CD4-positive, alpha-beta T cell treated with Interleukin-12 subunit alpha and Interleukin-12 subunit beta, for 1 hour (primary cell): ENCODE measurements around the gene SP2.
"Not testable (repeated sequence)": the region's sequence is repeated elsewhere in the genome, so short reads cannot be mapped to it uniquely, and the experiment has no call there.

Experiments
- DNase-seq: peaks from one replicate; pipeline ENCODE4 v3.0.0-alpha.2; 2020

Gene SP2

DNA sequence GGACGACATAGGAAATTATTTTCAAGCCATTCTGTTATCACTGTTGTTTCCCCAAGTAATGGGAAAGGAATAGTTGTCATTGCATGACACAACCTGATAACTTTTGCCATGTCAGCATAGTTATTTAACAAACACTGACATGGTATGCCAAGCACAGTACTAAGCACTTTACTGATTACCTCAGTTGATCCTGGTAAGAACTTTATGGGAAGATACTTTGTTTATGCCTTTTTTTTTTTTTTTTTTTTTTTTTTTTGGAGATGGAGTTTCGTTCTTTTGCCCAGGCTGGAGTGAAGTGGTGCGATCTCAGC is 29.6 kb downstream of the SP2 start:
- DNase-seq = no peak

DNA sequence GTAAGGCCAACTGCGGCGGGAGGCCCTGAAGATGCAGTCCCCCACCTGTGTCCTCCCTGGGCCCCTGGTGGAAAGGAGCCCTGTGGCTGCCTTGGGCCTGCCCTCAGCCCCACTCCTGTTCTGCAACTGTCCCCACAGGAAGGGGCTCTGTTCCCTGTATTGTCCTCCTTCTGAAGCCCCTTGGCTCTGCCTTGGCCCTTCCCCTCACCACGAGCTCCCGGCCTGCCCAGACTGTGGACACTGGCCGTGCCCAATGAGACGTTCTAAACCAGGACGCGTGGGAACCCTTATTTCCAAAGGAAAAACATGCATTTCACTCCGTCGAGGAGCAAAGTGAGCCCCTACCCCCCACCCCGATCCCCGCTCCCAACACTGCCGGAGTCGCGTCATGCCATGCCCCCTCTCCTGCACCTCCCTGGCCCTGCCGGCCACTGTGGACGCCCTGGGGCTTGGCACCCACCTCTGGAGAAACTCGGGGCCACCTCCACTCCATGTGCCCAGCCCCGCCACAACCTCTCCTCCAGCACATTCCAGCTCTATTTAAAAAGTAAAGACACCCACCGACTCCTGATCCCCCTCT is 31.9 kb downstream of the SP2 start:
- no peak for DNase-seq

DNA sequence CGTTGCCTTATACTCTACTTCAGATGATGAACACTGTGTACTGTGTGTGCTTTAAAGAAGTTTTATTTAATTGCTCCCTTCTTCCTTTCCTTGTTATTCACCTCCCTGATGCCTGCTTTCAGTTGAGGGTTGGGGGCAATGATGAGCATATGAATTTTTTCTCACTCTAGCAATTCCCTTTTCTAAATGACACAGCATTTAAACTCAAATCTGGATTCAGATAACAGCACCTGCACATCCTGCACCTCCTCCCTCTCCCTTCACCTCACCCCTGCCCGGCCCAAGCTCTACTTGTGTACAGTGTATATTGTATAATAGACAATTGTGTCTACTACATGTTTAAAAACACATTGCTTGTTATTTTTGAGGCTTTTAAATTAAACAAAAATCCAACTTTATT is 32.4 kb downstream of the SP2 start:
- no peak for DNase-seq

DNA sequence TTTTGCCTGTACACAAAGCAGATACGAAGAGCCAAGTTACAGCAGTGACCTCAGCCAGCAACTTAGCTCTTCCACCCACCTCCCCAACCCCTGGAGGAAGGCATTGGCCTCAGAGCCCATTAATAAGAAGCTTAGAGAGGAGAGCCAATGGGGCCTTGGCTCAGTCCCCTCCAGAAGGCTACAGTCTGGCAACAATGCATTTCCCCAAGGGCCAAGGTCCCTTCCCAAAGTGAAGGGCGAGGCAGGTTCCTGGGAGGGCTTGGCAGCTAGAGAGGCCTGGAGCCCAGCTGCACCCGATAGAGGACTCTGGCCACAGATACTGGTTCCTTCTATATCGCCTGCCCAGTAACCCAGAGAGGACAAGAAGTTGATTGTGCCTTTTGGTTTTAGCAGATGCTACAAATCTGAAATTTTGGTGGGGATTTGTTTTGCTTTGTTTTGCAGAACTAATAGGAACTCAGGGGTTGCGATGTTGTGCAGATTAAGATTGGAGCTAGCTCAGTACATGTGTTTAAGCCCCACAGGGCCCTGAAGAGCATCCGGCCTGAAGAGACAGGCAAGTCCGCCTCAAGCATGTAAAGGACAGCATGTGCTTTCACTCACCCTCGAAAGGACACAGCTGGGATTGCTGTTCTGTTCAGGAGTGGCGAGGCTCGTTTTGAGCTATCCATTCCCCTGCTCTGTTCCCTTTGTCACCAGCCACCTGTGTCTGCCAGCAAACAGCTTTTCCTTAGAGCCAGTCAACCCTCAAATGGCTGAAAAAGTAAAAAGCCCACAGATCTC is 33.4 kb downstream of the SP2 start:
- DNase-seq = no peak

DNA sequence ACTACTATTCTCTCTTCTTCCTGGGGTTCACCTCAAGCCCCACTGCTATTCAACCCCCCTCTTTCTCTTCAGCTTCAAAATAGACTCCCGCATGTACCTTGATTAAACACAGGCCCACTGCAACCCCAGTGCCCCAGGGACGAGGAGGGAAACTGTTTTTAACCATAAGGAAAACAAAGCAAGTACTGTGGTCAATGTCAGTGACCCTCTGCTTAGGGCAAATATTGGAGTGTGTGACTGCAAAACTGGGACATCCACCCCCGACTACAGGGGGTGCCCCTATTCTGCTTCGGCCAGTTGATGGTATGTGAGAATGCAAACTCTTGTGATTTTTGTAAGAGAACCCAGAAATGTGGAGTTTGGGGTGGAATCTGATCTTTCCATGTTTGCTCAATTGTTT is 35.8 kb downstream of the SP2 start:
- DNase-seq = no peak

DNA sequence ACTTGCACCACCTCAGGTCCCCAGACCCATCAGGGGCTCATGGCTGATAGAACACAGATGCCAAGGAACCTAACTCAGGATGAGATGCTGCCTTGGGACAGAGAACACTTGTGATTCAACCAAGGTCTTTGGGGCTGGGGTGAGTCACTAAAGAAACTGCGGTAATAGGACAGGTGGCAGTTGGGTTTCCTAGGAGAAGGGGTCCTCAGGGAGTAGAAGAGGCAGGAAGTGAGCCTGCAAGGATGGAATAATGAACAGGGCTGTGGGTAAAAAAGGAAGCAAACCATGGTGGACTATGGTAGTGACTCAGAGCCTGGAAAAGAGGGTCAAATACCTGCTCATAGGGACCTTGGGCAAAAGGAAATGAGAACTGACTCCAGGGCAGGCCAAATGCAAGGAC is 38.8 kb downstream of the SP2 start:
- DNase-seq = no peak

DNA sequence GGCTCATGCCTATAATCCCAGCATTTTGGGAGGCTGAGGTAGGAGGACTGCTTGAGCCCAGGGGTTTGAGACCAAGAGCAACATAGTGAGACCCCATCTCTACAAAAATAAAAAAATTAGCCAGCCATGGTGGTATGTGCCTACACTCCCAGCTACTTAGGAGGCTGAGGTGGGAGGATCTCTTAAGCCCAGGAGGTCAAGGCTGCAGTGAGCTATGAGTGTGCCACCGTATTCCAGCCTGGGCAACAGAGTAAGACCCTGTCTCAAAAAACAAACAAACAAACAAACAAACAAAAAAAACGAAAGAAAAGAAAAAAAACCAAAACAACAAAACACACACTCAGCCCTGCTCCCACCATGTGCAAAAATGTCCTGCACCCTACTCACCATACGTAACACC is 39.4 kb downstream of the SP2 start:
- not testable (repeated sequence) for DNase-seq

DNA sequence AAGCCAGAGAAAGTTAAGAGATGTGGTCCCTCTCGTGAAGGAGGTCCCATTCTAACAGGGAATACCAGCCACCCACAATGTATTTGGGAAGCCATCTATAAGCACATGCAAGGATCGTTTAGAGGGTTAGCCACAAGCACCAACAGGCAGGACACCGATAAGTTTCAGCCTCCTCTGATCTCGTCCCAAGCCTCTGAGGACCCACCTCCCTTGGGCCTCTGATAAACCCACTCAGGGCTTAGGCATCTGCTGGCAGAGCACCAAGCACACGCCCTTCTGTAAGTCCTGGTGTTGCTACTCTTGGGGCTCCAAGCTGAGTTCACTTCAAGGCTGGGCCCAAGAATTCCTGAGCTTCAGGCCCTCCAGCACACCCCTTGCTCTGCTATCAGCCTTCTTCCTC is 39.9 kb downstream of the SP2 start:
- no peak for DNase-seq

DNA sequence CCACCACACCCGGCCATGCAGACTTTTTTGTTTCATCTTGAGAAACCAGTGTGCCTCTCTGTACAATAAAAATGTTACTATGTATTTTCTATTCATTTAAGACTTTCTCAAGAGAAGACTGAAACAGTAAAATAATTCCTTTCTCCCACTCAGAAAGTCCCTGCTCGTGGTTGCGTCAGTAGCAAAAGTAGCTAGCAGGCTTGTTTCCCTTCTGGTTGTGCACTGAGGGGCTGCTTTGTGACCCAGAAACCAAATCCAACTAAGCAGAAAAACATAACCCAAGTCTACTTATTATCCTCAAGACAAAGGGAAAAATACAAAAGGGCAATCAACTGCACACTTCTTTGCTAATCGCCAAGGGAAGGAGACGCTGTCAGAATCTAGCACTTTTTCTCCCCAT is 41.9 kb downstream of the SP2 start:
- no peak for DNase-seq

DNA sequence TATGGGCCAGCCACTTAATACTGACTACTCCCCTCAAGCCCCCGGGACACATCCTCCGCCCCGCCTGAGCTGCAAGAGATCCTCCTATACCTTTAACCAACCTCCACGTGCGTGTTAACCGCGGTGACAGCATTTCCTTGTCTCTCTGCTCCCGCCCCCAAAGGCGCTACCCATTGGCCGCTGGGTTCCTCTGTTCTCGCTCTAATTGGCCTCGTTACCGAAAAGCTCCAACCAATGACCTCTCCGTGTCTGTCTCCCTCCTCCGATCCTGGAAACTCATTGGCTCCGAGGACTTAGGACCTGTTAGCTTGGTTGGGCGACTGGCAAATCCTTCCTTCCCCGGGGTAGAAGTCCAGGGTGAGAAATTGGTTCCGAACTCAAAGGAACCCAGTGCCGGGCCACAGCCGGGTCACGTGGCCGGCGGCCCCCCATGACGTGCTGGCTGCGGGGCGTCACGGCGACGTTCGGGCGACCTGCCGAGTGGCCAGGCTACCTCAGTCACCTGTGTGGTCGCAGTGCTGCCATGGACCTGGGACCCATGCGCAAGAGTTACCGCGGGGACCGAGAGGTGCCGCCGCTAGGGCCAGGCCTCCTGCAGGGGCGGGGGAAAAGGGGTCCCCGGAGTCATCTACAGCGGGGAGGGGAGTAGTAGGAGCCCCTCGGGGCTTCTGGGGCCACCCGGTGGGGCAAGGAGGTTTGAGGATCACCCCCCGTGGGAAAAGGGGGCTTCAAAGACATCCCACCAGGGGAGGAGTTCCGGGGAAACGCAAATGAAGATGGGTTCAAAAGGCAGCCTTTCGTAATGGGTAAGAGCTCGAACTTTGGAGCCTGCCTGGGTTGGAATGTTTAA is 45.4 kb downstream of the SP2 start, which contains the start of gene PNPO:
Gene PNPO, plus strand, starts transcription at position 326 of the 850 bp plus-strand sequence. Its CDS starts 105 bp downstream, at position 431.
- peak; percentile 96 for DNase-seq

DNA sequence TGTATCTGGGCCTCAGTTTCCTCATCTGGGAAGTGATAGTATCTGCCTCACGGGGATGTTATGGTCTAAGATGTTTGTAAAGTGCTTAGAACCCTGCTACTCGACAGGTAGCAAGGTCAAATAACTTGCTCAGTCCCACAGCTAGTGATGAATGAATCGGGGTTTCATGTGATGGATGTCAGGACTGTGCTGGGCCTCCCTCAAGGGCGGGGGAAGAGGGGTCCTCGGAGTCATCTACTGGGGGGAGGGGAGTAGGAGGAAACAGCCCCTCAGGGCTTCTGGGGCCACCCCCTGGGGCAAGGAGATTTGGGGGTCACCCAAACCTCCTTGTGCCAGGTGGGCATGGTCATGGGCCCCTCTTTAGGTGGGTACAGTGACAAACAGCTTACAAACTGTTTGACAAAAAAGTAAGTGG is 46.1 kb downstream of the SP2 start:
- no peak for DNase-seq

DNA sequence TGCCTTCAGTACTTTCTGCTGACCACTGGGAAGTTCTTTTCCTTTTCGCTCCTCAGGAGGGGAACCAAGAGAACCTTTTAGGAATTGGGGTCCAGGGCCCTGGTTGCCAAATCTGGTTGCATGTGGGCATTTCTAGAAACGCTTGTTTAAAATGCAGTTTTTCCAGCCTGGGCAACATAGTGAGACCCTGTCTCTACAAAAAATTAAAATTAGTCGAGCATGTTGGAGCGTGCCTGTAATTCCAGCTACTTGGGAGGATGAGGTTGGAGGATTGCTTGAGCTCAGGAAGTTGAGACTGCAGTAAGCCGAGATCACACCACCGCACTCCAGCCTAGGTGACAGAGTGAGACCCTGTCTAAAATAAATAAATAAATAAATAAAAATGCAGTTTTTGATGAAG is 46.5 kb downstream of the SP2 start:
- DNase-seq = no peak

DNA sequence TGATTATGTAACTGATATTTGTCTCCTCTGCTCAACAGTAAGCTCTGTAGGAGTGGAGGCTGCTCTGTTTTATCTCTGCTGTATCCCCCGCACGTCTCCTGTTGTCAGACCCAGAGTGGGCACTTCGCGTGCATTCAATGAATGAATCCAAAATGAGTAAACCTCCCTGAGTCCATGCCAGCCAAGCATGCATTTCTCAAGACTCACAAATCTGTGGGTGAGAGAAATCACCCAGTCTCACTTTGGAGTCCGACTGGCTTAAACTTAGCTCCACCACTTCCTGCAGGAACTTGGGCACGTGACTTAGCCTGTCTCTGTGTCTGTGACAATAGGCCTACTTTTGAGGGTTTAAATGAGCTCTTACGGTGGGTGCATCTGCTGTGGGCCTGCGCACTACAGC is 49.0 kb downstream of the SP2 start:
- DNase-seq = peak; percentile 25

DNA sequence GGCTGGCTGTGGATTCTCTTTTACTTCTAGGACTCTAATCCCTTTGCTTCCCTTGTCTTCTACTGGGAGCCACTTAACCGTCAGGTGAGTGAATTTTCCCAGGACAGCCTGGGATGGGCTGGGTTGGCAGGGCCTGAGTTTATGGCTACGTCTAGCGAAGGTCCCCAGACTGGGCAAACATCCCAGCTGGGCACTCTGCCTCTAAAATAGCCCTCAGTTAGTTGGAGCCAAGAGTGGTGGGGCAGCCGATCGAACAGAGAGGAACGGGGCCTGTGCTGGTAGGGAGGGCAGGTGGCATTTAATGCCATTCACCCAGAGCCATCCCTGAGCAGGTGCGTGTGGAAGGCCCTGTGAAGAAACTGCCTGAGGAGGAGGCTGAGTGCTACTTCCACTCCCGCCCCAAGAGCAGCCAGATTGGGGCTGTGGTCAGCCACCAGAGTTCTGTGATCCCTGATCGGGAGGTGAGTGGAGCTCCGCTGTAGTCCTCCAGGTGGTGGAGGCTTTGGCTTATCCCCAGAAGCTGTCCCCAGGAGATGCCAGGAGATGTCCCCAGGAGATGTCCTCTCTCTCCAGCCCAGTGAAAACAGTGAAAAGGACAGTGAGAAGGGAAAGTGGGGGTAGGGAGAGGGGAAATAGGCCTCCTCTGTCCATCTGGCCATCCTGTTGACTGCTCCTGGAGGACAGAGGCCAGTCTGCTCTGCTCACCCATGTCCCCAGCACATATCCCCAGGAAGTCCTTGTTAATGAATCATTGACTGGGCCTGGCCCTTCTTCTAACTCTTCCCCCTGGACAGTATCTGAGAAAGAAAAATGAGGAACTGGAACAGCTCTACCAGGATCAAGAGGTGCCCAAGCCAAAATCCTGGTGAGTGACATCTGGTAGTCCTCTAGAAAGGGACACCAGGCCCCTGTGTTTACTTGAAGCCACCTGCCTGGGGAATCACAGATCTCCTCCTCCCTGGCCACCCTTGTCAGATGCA is 49.8 kb downstream of the SP2 start:
- DNase-seq = no peak

DNA sequence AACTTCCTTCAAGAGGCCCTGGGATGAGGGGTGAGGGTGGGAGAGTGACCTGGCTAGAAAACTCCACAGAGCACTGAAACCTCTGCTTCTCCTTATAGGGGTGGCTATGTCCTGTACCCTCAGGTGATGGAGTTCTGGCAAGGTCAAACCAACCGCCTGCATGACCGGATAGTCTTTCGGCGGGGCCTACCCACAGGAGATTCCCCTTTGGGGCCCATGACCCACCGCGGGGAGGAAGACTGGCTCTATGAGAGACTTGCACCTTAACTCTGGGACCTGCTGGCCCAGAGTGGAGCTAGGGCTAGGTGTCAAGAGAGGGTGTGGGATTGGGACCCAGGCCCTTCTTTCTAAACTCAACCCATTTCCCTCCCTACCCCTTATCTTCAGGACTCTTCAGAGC is 50.5 kb downstream of the SP2 start:
- DNase-seq = no peak

DNA sequence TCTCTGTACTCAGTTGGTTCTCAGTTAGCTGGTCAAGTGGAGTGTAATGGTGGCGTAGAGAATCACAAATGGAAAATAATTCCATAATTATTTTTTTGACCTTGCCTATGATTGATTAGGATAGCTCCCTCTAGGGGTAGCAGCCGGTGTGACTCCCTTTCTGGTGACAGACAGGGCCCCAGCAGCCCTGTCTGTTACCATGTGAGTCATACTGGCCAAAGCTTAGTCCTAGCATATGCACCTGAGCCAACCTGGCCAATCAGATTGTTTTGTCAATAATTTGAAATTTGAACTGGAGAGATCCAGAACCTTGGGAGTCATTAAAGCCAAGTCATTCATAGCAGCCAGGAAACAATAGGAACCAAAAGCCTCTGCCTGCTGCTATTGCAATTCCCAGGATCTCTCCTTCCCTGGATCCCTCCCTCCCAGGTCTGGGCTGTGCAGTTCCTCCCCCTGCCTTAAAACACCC is 50.9 kb downstream of the SP2 start:
- DNase-seq = peak; percentile 78

DNA sequence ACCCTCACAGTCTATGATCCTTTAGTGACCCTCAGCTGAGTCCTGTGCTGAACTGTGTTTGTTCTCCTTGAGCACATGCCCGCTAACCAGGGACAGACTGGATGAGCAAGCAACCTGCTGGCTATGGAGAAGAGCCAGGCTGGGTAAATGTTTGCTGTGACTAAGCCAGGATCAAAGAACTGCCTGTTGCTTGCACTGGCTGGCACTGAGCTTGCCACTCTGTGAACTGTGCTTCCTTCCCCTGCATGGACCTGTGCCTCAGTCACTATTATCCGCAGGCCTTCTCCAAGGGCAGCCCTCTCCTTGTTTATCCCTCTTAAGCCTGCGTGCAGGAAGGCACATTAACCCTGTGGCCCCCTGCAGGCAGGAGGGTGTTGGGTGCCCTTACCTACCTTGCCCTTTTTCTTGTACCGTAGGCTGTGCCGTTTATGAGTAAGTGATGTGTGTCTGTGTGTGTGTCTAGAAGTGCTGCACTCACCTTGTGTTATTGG is 52.7 kb downstream of the SP2 start:
- DNase-seq = no peak

DNA sequence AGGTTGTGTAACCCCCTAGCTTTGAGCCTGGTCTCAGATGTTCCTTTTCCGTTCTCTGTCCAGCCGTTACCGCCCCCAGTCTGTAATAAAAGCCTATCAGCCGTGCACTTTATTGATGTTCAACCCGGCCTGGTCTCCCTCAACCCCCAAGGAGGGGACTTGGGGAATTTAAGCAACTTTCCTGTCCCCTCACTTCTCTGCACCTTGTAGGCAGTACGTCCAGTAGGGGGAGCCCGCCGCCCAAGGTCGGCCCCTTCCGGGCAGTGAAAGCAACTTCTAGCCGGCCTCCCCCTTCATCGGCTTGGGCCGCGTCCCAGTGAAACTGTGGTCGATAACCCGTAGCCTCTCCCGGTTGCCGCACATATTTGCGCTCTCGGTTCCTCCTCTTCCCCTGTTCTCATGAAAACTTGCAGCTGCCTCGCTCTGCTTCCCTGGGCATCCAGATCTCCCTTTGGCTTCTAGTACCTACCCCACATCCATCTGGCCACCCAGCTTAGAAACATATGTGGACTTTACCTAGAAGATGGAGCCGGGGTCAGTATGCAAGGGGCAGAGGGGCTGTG is 53.2 kb downstream of the SP2 start:
- DNase-seq = peak; percentile 81

DNA sequence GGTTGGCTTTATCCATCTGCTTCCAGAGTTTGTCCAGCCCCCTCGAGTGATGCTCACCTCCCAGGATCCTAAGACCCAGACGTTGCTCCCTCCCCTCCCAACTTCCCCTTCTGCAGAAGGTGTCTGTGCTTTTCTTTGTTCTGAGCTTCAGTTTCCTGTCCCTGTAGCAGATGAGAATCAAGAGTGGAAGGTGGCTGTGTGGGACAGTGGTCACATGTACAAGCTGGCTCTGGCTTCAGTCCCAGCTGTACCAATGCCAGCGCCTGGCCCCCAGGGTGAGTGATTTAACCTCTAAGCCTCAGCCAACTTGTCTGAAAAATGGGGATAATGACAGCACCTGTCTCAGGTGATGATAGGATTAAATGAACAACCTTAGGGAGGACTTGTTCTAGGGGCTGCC is 53.9 kb downstream of the SP2 start:
- no peak for DNase-seq

DNA sequence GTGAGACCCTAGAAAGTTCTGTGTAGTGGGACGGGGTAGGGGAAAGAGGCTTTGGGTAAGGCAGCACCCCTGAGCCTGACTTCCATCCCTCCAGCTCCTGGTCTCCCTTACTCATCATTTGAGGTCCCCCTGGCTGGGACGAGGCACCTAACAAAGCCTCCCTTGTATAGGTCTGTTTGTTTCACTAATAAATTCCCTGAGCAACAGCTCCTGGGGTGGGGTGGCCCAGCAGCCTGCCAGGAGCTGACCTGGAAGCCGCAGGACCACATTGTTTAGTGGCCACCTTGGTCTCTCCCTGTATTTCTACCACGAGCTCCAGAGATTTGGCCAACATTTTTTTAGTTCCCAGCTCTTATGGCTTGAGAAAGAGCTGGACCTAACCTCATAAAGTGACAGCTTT is 54.4 kb downstream of the SP2 start:
- no peak for DNase-seq

DNA sequence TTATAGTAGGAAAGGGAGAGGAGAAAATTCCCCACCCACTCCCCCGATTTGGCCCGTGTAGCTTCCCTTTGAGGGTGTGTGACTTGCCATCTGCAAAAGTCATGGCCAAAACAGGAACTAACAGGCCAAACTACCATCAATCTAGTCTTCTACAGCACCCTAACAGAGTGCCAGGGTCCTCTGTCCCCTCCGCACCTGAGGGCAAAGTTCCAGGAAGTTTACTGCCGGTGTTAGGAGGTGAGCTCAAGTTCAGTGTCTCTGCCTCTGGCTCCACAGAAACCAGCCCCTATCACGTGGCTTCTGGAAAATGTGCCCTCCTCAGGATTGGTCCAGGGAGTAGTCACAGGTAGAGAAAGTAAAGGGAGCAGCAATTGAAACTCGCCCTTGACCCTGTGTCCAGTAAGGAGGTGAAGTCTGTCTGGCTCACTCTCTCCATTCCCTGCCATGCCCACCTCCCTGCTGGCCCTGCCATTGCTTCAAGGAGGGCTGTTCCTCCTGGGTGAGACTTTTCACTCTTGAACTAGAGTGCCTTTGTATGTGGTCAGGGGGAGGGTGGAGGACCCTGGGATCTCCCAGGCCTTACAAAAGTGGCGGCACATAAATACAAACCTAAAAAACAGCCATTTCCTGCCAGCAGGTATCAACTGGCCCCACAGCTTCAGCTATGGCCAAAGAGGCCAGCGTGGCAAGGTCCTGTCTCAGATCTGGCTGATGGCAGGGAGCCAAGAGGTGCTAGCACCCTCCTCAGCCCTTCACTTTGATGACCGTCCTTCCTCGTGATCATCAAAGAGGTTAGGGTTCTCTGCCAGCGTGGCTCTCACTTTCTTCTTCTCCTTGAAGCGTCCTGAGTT is 56.4 kb downstream of the SP2 start:
- no peak for DNase-seq
